Measurements from ENCODE around the gene BCDIN3D.

BCDIN3D gene

DNA sequence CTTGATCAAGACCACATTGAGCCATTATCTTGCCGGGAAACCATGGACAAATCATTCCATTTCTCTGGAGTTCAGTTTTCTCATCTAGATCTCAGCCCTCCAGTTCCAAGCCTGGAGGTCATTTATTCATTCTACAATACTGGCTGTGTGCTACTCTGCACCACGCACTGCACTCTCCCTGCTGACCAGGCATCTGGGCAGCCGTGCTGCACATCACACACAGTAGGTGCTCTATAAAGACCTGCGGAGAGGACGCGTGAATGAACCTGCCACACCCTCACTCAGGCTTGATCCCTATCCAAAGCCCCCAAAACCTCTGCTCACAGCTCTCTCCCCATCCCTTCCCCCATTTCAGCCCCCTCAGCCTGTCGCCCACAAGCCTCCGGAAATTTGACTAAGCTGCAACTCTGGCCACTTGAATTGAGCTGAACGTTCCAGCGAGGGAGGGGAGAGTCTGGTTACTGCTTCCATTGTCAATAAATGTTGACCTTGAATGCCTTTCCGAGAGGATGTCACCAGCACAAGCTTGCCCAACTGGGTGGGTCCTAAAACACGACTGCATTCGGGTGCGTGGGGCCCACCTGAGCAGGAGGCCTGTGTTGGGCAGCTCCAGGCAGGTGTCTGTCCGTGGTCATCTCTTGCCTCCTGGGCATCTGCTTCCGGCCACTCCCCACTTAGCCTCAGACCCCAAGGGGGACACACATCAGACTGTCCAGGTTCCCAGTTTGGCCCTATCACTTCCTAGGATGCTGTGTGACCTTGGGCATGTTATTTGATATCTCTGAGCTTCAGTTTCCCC is 43.0 kb upstream of the BCDIN3D start:
- no peak overlapping the region for H3K4me3 ChIP-seq (ENCODE audit: low read length)
- no peaks in the 10 kb centered on the region for H3K36me3 ChIP-seq (ENCODE audit: control insufficient read depth, low read length)
- peaks cover 3% of the 10 kb centered on the region; the same call in 1 of the 2 replicates for H3K27me3 ChIP-seq (ENCODE audit: control insufficient read depth, low read length)
- H3K79me2 ChIP-seq (ENCODE audit: control insufficient read depth, low read length) = no peaks in the 10 kb centered on the region
- no peaks in the 10 kb centered on the region for H4K20me1 ChIP-seq (ENCODE audit: control insufficient read depth, insufficient read depth, low read depth, low read length)
- TF ChIP-seq EZH2phosphoT487 (IDR thresholded peaks at IDR 0.05; ENCODE audit: borderline replicate concordance, low read length) = no peak
- TF ChIP-seq, protein P1, sequence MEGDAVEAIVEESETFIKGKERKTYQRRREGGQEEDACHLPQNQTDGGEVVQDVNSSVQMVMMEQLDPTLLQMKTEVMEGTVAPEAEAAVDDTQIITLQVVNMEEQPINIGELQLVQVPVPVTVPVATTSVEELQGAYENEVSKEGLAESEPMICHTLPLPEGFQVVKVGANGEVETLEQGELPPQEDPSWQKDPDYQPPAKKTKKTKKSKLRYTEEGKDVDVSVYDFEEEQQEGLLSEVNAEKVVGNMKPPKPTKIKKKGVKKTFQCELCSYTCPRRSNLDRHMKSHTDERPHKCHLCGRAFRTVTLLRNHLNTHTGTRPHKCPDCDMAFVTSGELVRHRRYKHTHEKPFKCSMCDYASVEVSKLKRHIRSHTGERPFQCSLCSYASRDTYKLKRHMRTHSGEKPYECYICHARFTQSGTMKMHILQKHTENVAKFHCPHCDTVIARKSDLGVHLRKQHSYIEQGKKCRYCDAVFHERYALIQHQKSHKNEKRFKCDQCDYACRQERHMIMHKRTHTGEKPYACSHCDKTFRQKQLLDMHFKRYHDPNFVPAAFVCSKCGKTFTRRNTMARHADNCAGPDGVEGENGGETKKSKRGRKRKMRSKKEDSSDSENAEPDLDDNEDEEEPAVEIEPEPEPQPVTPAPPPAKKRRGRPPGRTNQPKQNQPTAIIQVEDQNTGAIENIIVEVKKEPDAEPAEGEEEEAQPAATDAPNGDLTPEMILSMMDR (IDR thresholded peaks at IDR 0.05; ENCODE audit: low read depth, low read length, poor library complexity, severe bottlenecking) = no peak
- H3F3A ChIP-seq (ENCODE audit: control insufficient read depth, insufficient read depth) = no peaks in the 10 kb centered on the region; the same call in 1 of the 2 replicates
- no peaks in the 10 kb centered on the region for H3K9me3 ChIP-seq (ENCODE audit: control insufficient read depth, insufficient read depth, low read length)
- no peak overlapping the region for H3K27ac ChIP-seq (ENCODE audit: low read depth, low read length)
- no peak overlapping the region for H3K4me2 ChIP-seq (ENCODE audit: low read length)
- H3K9me2 ChIP-seq (replicated peaks; ENCODE audit: control insufficient read depth, low read length) = no peaks in the 10 kb centered on the region
- H3K4me1 ChIP-seq (ENCODE audit: control insufficient read depth, low read length) = no peaks in the 10 kb centered on the region

DNA sequence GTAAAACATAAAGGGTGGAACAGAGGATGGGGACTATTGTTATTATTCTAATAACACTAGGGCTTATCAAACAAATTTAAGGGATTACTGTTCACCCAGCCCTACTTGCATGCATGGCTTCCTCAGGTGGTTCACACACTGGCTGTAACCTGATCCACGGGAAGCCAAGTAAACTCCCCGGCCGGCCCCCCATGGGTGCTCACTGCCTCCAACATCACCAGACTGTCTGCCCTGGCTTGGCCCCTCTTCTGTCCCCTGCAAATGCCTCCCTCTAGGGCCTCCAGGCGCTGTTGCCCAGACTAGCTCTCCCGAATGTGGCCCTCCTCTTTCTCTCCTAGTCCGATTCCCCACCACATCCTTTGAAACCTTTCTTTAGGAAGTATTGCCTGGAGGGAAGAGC is 42.2 kb upstream of the BCDIN3D start:
- no peaks in the 10 kb centered on the region for H3K79me2 ChIP-seq (ENCODE audit: control insufficient read depth, low read length)
- H3K9me3 ChIP-seq (ENCODE audit: control insufficient read depth, insufficient read depth, low read length) = no peaks in the 10 kb centered on the region

DNA sequence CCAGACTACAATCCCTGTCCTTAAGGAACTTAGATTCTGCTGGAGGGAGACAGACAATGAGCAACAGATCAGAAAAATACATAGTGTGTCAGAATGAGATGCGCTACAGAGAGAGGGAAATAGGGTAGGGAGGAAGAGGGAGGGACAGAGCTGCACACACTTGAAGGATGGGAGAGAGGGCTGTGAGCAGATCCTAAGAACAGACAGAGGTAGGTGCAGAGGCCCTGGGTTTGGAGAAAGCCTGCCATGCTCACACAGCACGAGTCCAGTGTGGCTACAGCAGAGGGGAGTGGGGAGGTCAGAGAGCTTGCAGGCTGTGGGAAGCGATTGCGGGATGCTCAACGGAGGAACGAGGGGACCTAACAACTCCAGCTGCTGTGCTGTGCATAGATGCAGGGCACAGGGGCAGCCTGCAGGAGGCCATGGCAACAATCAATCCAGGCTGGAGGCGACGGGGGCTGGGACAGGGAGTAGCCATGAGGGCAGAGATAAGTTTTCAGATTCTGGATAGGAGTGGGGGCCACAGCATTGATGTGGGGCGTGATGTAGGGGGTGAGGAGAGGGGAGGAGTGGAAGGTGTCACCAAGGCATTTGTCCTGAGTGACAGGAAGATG is 40.1 kb upstream of the BCDIN3D start:
- Histone ChIP-seq H3K27me3 (ENCODE audit: control insufficient read depth, low read length) (0 out of 2 replicates have a peak, but pooled peaks cover 2% of the 10 kb centered on the region), H3K27ac (ENCODE audit: low read depth, low read length) (no peak overlapping the region), H3K36me3 (ENCODE audit: control insufficient read depth, low read length) (no peaks in the 10 kb centered on the region), H3K79me2 (ENCODE audit: control insufficient read depth, low read length) (no peaks in the 10 kb centered on the region), H3F3A (ENCODE audit: control insufficient read depth, insufficient read depth) (peaks cover 9% of the 10 kb centered on the region), H3K9me2 (replicated peaks; ENCODE audit: control insufficient read depth, low read length) (no peaks in the 10 kb centered on the region), H3K4me2 (ENCODE audit: low read length) (no peak overlapping the region), H3K9me3 (ENCODE audit: control insufficient read depth, insufficient read depth, low read length) (peaks cover 6% of the 10 kb centered on the region), H4K20me1 (ENCODE audit: control insufficient read depth, insufficient read depth, low read depth, low read length) (no peaks in the 10 kb centered on the region), H3K4me1 (ENCODE audit: control insufficient read depth, low read length) (no peaks in the 10 kb centered on the region), H3K4me3 (ENCODE audit: low read length) (no peak overlapping the region)
- TF ChIP-seq, protein P1 (IDR thresholded peaks at IDR 0.05; ENCODE audit: low read depth, low read length, poor library complexity, severe bottlenecking) = no peak
- no peak for TF ChIP-seq EZH2phosphoT487 (IDR thresholded peaks at IDR 0.05; ENCODE audit: borderline replicate concordance, low read length)

More for the DNA sequence above, 42.2 kb upstream of the BCDIN3D start:
- no peak overlapping the region for H3K4me3 ChIP-seq (ENCODE audit: low read length)
- H3F3A ChIP-seq (ENCODE audit: control insufficient read depth, insufficient read depth) = peaks cover 3% of the 10 kb centered on the region
- no peaks in the 10 kb centered on the region for H3K36me3 ChIP-seq (ENCODE audit: control insufficient read depth, low read length)
- no peak overlapping the region for H3K27ac ChIP-seq (ENCODE audit: low read depth, low read length)
- TF ChIP-seq, protein P1 (IDR thresholded peaks at IDR 0.05; ENCODE audit: low read depth, low read length, poor library complexity, severe bottlenecking) = no peak
- no peak for TF ChIP-seq EZH2phosphoT487 (IDR thresholded peaks at IDR 0.05; ENCODE audit: borderline replicate concordance, low read length)
- no peaks in the 10 kb centered on the region for H4K20me1 ChIP-seq (ENCODE audit: control insufficient read depth, insufficient read depth, low read depth, low read length)
- no peaks in the 10 kb centered on the region for H3K9me2 ChIP-seq (replicated peaks; ENCODE audit: control insufficient read depth, low read length)
- no peak overlapping the region for H3K4me2 ChIP-seq (ENCODE audit: low read length)
- H3K27me3 ChIP-seq (ENCODE audit: control insufficient read depth, low read length) = 0 out of 2 replicates have a peak, but pooled peaks cover 2% of the 10 kb centered on the region
- H3K4me1 ChIP-seq (ENCODE audit: control insufficient read depth, low read length) = no peaks in the 10 kb centered on the region

Measured in DOHH2 (cell line).